HCT116 (cell line): ENCODE measurements around the gene RAB24.

Experiments used
- EZH2 ChIP-seq: fragments of 200-600 bp; sonication (generic); IDR thresholded peaks from 2 replicates; pipeline ENCODE4 v1.6.1; 2017; ENCODE audit warnings: antibody characterized with exemption, mixed run types
- EZH2phosphoT487 ChIP-seq: fragments of 200-600 bp; IDR thresholded peaks from 2 replicates; pipeline ENCODE4 v1.6.1; 2018; ENCODE audit warnings: antibody characterized with exemption, borderline replicate concordance
- JUND ChIP-seq: IDR thresholded peaks from 2 replicates; pipeline ENCODE4 v1.6.1; 2012
- POLR2A ChIP-seq: IDR thresholded peaks from 2 replicates; pipeline ENCODE4 v1.7.0; 2011; ENCODE audit warnings: borderline replicate concordance; ENCODE audit not compliant: insufficient read depth, insufficient read length; ENCODE audit errors: extremely low read depth
- TF ChIP-seq, protein P1 (sequence below): IDR thresholded peaks from 2 replicates; pipeline ENCODE4 v1.6.1; 2011; ENCODE audit warnings: mild to moderate bottlenecking, low read length, moderate library complexity; ENCODE audit not compliant: insufficient replicate concordance; ENCODE audit errors: extremely low read depth
- TF ChIP-seq, protein P2 (sequence below), 3 experiments: fragments of 200-600 bp in 1 of 3; sonication (generic) in 1 of 3; IDR thresholded peaks in 2 of 3; conservative IDR thresholded peaks in 1 of 3; 2 replicates each; pipeline ENCODE4 v1.5.1; 2012 to 2017; ENCODE audit warnings: low read depth in 2 of 3, low read length in 2 of 3, antibody characterized with exemption in 1 of 3, borderline replicate concordance in 1 of 3, control low read depth in 1 of 3, mild to moderate bottlenecking in 1 of 3, mixed read lengths in 1 of 3, mixed run types in 1 of 3, moderate library complexity in 1 of 3; ENCODE audit not compliant: insufficient read depth in 1 of 3
- TF ChIP-seq, protein P3 (sequence below): IDR thresholded peaks from 2 replicates; pipeline ENCODE4 v1.6.1; 2012

DNA sequence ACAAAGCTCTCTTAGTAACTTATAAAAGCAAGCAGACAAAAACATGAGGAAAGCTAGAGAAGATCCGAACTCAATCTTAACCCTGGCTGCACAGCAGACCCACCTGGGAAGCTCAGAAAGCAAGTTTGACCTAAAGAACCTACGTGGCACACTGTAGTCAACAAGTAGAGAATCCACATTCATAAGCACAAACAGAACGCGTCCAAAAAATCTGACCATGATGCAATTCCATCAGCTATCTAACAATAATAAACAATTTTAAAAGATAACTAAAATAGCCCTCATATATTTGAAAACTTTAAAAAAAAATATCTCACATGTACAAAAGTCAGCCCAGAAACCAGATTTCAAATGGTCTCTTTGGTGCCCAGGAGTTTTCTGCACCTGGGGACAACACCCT is 43.3 kb upstream of the RAB24 start:
- TF ChIP-seq EZH2 (no peak), EZH2phosphoT487 (no peak), JUND (no peak), POLR2A (no peak)
- TF ChIP-seq, protein P1, sequence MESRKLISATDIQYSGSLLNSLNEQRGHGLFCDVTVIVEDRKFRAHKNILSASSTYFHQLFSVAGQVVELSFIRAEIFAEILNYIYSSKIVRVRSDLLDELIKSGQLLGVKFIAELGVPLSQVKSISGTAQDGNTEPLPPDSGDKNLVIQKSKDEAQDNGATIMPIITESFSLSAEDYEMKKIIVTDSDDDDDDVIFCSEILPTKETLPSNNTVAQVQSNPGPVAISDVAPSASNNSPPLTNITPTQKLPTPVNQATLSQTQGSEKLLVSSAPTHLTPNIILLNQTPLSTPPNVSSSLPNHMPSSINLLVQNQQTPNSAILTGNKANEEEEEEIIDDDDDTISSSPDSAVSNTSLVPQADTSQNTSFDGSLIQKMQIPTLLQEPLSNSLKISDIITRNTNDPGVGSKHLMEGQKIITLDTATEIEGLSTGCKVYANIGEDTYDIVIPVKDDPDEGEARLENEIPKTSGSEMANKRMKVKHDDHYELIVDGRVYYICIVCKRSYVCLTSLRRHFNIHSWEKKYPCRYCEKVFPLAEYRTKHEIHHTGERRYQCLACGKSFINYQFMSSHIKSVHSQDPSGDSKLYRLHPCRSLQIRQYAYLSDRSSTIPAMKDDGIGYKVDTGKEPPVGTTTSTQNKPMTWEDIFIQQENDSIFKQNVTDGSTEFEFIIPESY = no peak
- TF ChIP-seq, protein P2, sequence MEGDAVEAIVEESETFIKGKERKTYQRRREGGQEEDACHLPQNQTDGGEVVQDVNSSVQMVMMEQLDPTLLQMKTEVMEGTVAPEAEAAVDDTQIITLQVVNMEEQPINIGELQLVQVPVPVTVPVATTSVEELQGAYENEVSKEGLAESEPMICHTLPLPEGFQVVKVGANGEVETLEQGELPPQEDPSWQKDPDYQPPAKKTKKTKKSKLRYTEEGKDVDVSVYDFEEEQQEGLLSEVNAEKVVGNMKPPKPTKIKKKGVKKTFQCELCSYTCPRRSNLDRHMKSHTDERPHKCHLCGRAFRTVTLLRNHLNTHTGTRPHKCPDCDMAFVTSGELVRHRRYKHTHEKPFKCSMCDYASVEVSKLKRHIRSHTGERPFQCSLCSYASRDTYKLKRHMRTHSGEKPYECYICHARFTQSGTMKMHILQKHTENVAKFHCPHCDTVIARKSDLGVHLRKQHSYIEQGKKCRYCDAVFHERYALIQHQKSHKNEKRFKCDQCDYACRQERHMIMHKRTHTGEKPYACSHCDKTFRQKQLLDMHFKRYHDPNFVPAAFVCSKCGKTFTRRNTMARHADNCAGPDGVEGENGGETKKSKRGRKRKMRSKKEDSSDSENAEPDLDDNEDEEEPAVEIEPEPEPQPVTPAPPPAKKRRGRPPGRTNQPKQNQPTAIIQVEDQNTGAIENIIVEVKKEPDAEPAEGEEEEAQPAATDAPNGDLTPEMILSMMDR (IDR thresholded peaks at IDR 0.05 in 2 of 3, conservative IDR thresholded peaks at IDR 0.05 in 1 of 3; ENCODE audit: borderline replicate concordance in 1 of 3, insufficient read depth in 1 of 3, low read depth in 2 of 3, low read length in 2 of 3) = no peak
- TF ChIP-seq, protein P3, sequence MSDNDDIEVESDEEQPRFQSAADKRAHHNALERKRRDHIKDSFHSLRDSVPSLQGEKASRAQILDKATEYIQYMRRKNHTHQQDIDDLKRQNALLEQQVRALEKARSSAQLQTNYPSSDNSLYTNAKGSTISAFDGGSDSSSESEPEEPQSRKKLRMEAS = no peak
